Neural cell (in vitro differentiated cells): ENCODE results near the gene OOSP1. TPM values are rescaled to one million over a fixed set of nuclear protein-coding genes. Genes with fewer than 3 reads are reported as not detected.

Source experiments
- H2AFZ ChIP-seq: fragments of 200-600, 300-800 bp; sonication (generic), shearing (Covaris generic); 2 replicates; pipeline ENCODE4 v1.6.0; 2014; ENCODE audit warnings: low read depth, mild to moderate bottlenecking, antibody characterized with exemption, low read length, moderate library complexity
- H3F3A ChIP-seq: fragments of 200-600 bp; shearing (Covaris generic); 2 replicates; pipeline ENCODE4 v1.6.1; 2016; ENCODE audit warnings: mild to moderate bottlenecking, moderate library complexity, mixed read lengths, antibody characterized with exemption, low read length; ENCODE audit not compliant: insufficient read depth, poor library complexity, severe bottlenecking
- H3K27ac ChIP-seq: fragments of 200-600, 300-800 bp; sonication (generic), shearing (Covaris generic); 2 replicates; pipeline ENCODE4 v1.5.1; 2014; ENCODE audit warnings: mild to moderate bottlenecking, low read length, moderate library complexity
- H3K27me3 ChIP-seq: fragments of 300-800, 200-600 bp; sonication (generic), shearing (Covaris generic); 2 replicates; pipeline ENCODE4 v1.6.0; 2014; ENCODE audit warnings: mild to moderate bottlenecking, low read depth, low read length, moderate library complexity; ENCODE audit not compliant: insufficient read depth
- H3K36me3 ChIP-seq: fragments of 300-800, 200-600 bp; sonication (generic), shearing (Covaris generic); 2 replicates; pipeline ENCODE4 v1.5.1; 2014; ENCODE audit warnings: mild to moderate bottlenecking, antibody characterized with exemption, low read length, moderate library complexity; ENCODE audit not compliant: insufficient read depth
- H3K4me2 ChIP-seq: fragments of 300-800, 200-600 bp; sonication (generic), shearing (Covaris generic); 2 replicates; pipeline ENCODE4 v1.6.0; 2014; ENCODE audit warnings: mild to moderate bottlenecking, low read length
- H3K4me3 ChIP-seq: fragments of 300-800, 200-600 bp; sonication (generic), shearing (Covaris generic); 2 replicates; pipeline ENCODE4 v1.5.1; 2014; ENCODE audit warnings: mild to moderate bottlenecking, low read length, moderate library complexity
- H3K79me2 ChIP-seq: fragments of 200-600 bp; shearing (Covaris generic); replicated peaks from 2 replicates; pipeline ENCODE4 v1.6.0; 2014; ENCODE audit warnings: mild to moderate bottlenecking, low read length, moderate library complexity; ENCODE audit not compliant: insufficient read depth
- H3K9ac ChIP-seq: fragments of 300-800, 200-600 bp; sonication (generic), shearing (Covaris generic); 2 replicates; pipeline ENCODE4 v1.6.1; 2016; ENCODE audit warnings: mild to moderate bottlenecking, low read length, mixed read lengths
- H3K9me2 ChIP-seq: fragments of 200-600 bp; shearing (Covaris generic); 2 replicates; pipeline ENCODE4 v1.6.1; 2016; ENCODE audit warnings: mild to moderate bottlenecking, low read length, mixed read lengths; ENCODE audit not compliant: insufficient read depth
- H3K9me3 ChIP-seq: fragments of 200-600, 300-800 bp; sonication (generic), shearing (Covaris generic); 2 replicates; pipeline ENCODE4 v1.6.1; 2016; ENCODE audit warnings: mild to moderate bottlenecking, mixed run types, low read length, moderate library complexity, mixed read lengths
- H4K20me1 ChIP-seq: fragments of 200-600 bp; shearing (Covaris generic); 2 replicates; pipeline ENCODE4 v1.6.1; 2016; ENCODE audit warnings: mild to moderate bottlenecking, mixed run types; ENCODE audit not compliant: insufficient read depth
- CTCF ChIP-seq: fragments of 450-650 bp; IDR thresholded peaks from 2 replicates; pipeline ENCODE4 v1.5.1; 2014; ENCODE audit warnings: antibody characterized with exemption, mild to moderate bottlenecking, moderate library complexity; ENCODE audit not compliant: poor library complexity, severe bottlenecking
- EP300 ChIP-seq: fragments of 450-650 bp; conservative IDR thresholded peaks from 2 replicates; pipeline ENCODE4 v1.6.1; 2014; ENCODE audit warnings: antibody characterized with exemption, mild to moderate bottlenecking, moderate library complexity; ENCODE audit not compliant: poor library complexity, severe bottlenecking
- EZH2 ChIP-seq: fragments of 200-600, 300-800 bp; shearing (Covaris generic), sonication (generic); IDR thresholded peaks from 2 replicates; pipeline ENCODE4 v1.6.1; 2014; ENCODE audit warnings: antibody characterized with exemption, low read length, borderline replicate concordance, mild to moderate bottlenecking; ENCODE audit not compliant: insufficient read depth, poor library complexity, severe bottlenecking
- MXI1 ChIP-seq: fragments of 450-650 bp; conservative IDR thresholded peaks from 2 replicates; pipeline ENCODE4 v1.6.1; 2014; ENCODE audit warnings: antibody characterized with exemption, mild to moderate bottlenecking; ENCODE audit not compliant: poor library complexity, severe bottlenecking
- POLR2AphosphoS5 ChIP-seq: IDR thresholded peaks from 2 replicates; pipeline ENCODE4 v1.6.1; 2012
- RAD21 ChIP-seq: fragments of 450-650 bp; conservative IDR thresholded peaks from 2 replicates; pipeline ENCODE4 v1.6.1; 2014; ENCODE audit warnings: antibody characterized with exemption, mild to moderate bottlenecking, moderate library complexity
- REST ChIP-seq: IDR thresholded peaks from 2 replicates; pipeline ENCODE4 v1.6.1; 2012; ENCODE audit warnings: borderline replicate concordance
- SMC3 ChIP-seq: fragments of 450-650 bp; conservative IDR thresholded peaks from 2 replicates; pipeline ENCODE4 v1.6.1; 2014; ENCODE audit warnings: antibody characterized with exemption, mild to moderate bottlenecking, moderate library complexity; ENCODE audit not compliant: poor library complexity
- TAF1 ChIP-seq: IDR thresholded peaks from 2 replicates; pipeline ENCODE4 v1.6.1; 2012; ENCODE audit warnings: low read depth
- polyA plus RNA-seq: library from polyadenylated mRNA; depleted of rRNA; stranded (reverse); fragments of >200 nt; gene quantifications from 2 replicates; pipeline ENCODE4 v1.2.3, GENCODE V29; 2014

The OOSP1 gene
- polyA plus RNA-seq, 1 donor from 2014 or later: not detected

GRCh38 chr11:59983212-59983611 is 45.0 kb downstream of the OOSP1 start:
- H3K79me2 ChIP-seq: no peaks in the 10 kb centered on the region
- H3K9me3 ChIP-seq: no peaks in the 10 kb centered on the region
- TF ChIP-seq POLR2AphosphoS5 (no peak), REST (no peak), SMC3 (no peak), EZH2 (no peak), RAD21 (no peak), EP300 (no peak), MXI1 (no peak), CTCF (no peak), TAF1 (no peak)
- H3K4me2 ChIP-seq: no peak overlapping the region
- H3K27ac ChIP-seq: no peak overlapping the region
- H4K20me1 ChIP-seq: no peaks in the 10 kb centered on the region
- H2AFZ ChIP-seq: no peak overlapping the region
- no peaks in the 10 kb centered on the region for H3K9me2 ChIP-seq
- no peaks in the 10 kb centered on the region for H3K36me3 ChIP-seq
- no peaks in the 10 kb centered on the region for H3K27me3 ChIP-seq
- H3K9ac ChIP-seq: no peak overlapping the region
- H3F3A ChIP-seq: no peaks in the 10 kb centered on the region
- no peak overlapping the region for H3K4me3 ChIP-seq

- Histone ChIP-seq H3K36me3 (no peaks in the 10 kb centered on the region), H2AFZ (no peak overlapping the region)
Measured at GRCh38 chr11:59984368-59984767, 46.1 kb downstream of the OOSP1 start.

GRCh38 chr11:59990421-59990820 is 52.2 kb downstream of the OOSP1 start:
- no peaks in the 10 kb centered on the region for H4K20me1 ChIP-seq
- H3K4me3 ChIP-seq: no peak overlapping the region
- no peak overlapping the region for H3K9ac ChIP-seq
- H3K4me2 ChIP-seq: no peak overlapping the region
- no peaks in the 10 kb centered on the region for H3K9me3 ChIP-seq
- no peak overlapping the region for H2AFZ ChIP-seq
- H3F3A ChIP-seq: no peaks in the 10 kb centered on the region
- H3K27ac ChIP-seq: no peak overlapping the region
- no peaks in the 10 kb centered on the region for H3K36me3 ChIP-seq
- H3K27me3 ChIP-seq: no peaks in the 10 kb centered on the region
- no peak for TF ChIP-seq TAF1
- no peaks in the 10 kb centered on the region for H3K9me2 ChIP-seq
- H3K79me2 ChIP-seq: no peaks in the 10 kb centered on the region

More at GRCh38 chr11:59984368-59984767, 46.1 kb downstream of the OOSP1 start:
- no peak overlapping the region for H3K4me2 ChIP-seq
- TF ChIP-seq EP300: no peak
- H3K27me3 ChIP-seq: no peaks in the 10 kb centered on the region
- no peak overlapping the region for H3K4me3 ChIP-seq
- no peak overlapping the region for H3K9ac ChIP-seq
- no peaks in the 10 kb centered on the region for H3F3A ChIP-seq
- no peaks in the 10 kb centered on the region for H4K20me1 ChIP-seq
- H3K9me2 ChIP-seq: no peaks in the 10 kb centered on the region
- no peaks in the 10 kb centered on the region for H3K9me3 ChIP-seq
- no peaks in the 10 kb centered on the region for H3K79me2 ChIP-seq
- no peak overlapping the region for H3K27ac ChIP-seq
